GM23338 (cell line): ENCODE measurements around the gene ACSS3. TPM values are rescaled to one million over a fixed set of nuclear protein-coding genes. Genes with fewer than 3 reads are reported as not detected.

Experiments used
- ATAC-seq: fragments of 200-7000 bp; cut with Tn5 transposase; 3 replicates; pipeline ENCODE4 v1.9.1; 2020
- DNase-seq: peaks from one replicate; pipeline ENCODE4 v3.0.0-alpha.2; 2015; ENCODE audit warnings: low spot score
- H2AFZ ChIP-seq: fragments of 200-600 bp; sonication (generic); 2 replicates; pipeline ENCODE4 v1.8.0; 2016; ENCODE audit warnings: antibody characterized with exemption, mild to moderate bottlenecking, moderate library complexity
- H3F3A ChIP-seq: fragments of 200-600 bp; sonication (generic); replicated peaks from 2 replicates; pipeline ENCODE4 v1.8.0; 2017; ENCODE audit warnings: antibody characterized with exemption, mixed run types, low read depth
- H3K27ac ChIP-seq: fragments of 200-600 bp; sonication (generic); 2 replicates; pipeline ENCODE4 v1.6.1; 2016; ENCODE audit warnings: low read depth
- H3K27me3 ChIP-seq: fragments of 200-600 bp; sonication (generic); 2 replicates; pipeline ENCODE4 v1.8.0; 2016; ENCODE audit warnings: mild to moderate bottlenecking, mixed run types, moderate library complexity; ENCODE audit not compliant: insufficient read depth
- H3K36me3 ChIP-seq: fragments of 200-600 bp; sonication (generic); 2 replicates; pipeline ENCODE4 v1.8.0; 2016; ENCODE audit warnings: mild to moderate bottlenecking; ENCODE audit not compliant: insufficient read depth
- H3K4me1 ChIP-seq: fragments of 200-600 bp; sonication (generic); 2 replicates; pipeline ENCODE4 v1.8.0; 2016; ENCODE audit warnings: mild to moderate bottlenecking, moderate library complexity; ENCODE audit not compliant: insufficient read depth
- H3K4me2 ChIP-seq: fragments of 200-600 bp; sonication (generic); 2 replicates; pipeline ENCODE4 v1.7.1; 2017; ENCODE audit warnings: mixed run types
- H3K4me3 ChIP-seq: fragments of 200-600 bp; sonication (generic); 2 replicates; pipeline ENCODE4 v1.6.1; 2016; ENCODE audit warnings: mixed run types
- H3K79me2 ChIP-seq: fragments of 200-600 bp; sonication (generic); replicated peaks from 2 replicates; pipeline ENCODE4 v1.8.0; 2017; ENCODE audit warnings: mild to moderate bottlenecking; ENCODE audit not compliant: insufficient read depth
- H3K9me2 ChIP-seq: fragments of 200-600 bp; sonication (generic); 2 replicates; pipeline ENCODE4 v1.8.0; 2017; ENCODE audit not compliant: insufficient read depth
- H4K20me1 ChIP-seq: fragments of 200-600 bp; sonication (generic); replicated peaks from 2 replicates; pipeline ENCODE4 v1.8.0; 2017; ENCODE audit warnings: mild to moderate bottlenecking; ENCODE audit not compliant: insufficient read depth
- H3K27ac Mint-ChIP-seq: 2 replicates; pipeline ENCODE4 v1.8.0; 2020; ENCODE audit warnings: inconsistent platforms, mild to moderate bottlenecking, moderate library complexity, mixed read lengths
- H3K27me3 Mint-ChIP-seq: 3 replicates; pipeline ENCODE4 v1.8.0; 2022; ENCODE audit warnings: low read depth, mild to moderate bottlenecking, moderate library complexity, mixed read lengths, inconsistent platforms; ENCODE audit not compliant: insufficient read depth, poor library complexity
- H3K36me3 Mint-ChIP-seq: 3 replicates; pipeline ENCODE4 v1.8.0; 2021; ENCODE audit warnings: low read depth, mild to moderate bottlenecking, inconsistent platforms, moderate library complexity, mixed read lengths
- H3K4me1 Mint-ChIP-seq: 3 replicates; pipeline ENCODE4 v1.8.0; 2020; ENCODE audit warnings: mild to moderate bottlenecking, inconsistent platforms, mixed read lengths
- H3K4me3 Mint-ChIP-seq: 3 replicates; pipeline ENCODE4 v1.8.0; 2021; ENCODE audit warnings: moderate library complexity, mild to moderate bottlenecking, inconsistent platforms, mixed read lengths
- H3K9me3 Mint-ChIP-seq: 3 replicates; pipeline ENCODE4 v1.8.0; 2020; ENCODE audit warnings: moderate library complexity, mild to moderate bottlenecking, inconsistent platforms, mixed read lengths
- CREB1 ChIP-seq: fragments of 250-450 bp; sonication (Bioruptor Pico); IDR thresholded peaks from 2 replicates; pipeline ENCODE4 v1.5.0; 2020; ENCODE audit warnings: low read depth, mild to moderate bottlenecking, moderate library complexity
- EZH2 ChIP-seq: fragments of 200-600 bp; sonication (generic); IDR thresholded peaks from one replicate; pipeline ENCODE4 v1.8.0; 2017; ENCODE audit warnings: antibody characterized with exemption, mild to moderate bottlenecking, low read depth; ENCODE audit not compliant: unreplicated experiment
- EZH2phosphoT487 ChIP-seq: fragments of 200-600 bp; sonication (generic); IDR thresholded peaks from one replicate; pipeline ENCODE4 v1.8.1; 2018; ENCODE audit warnings: antibody characterized with exemption; ENCODE audit not compliant: unreplicated experiment
- JUNB ChIP-seq: IDR thresholded peaks from one replicate; pipeline ENCODE4 v1.6.1; 2016; ENCODE audit warnings: antibody characterized with exemption; ENCODE audit not compliant: unreplicated experiment
- NANOG ChIP-seq: IDR thresholded peaks from 2 replicates; pipeline ENCODE4 v1.6.1; 2016; ENCODE audit warnings: antibody characterized with exemption, borderline replicate concordance
- POLR2AphosphoS5 ChIP-seq: IDR thresholded peaks from 2 replicates; pipeline ENCODE4 v1.6.1; 2016; ENCODE audit warnings: antibody characterized with exemption, low read depth
- STAT1 ChIP-seq: IDR thresholded peaks from one replicate; pipeline ENCODE4 v1.6.1; 2016; ENCODE audit warnings: antibody characterized with exemption; ENCODE audit not compliant: unreplicated experiment
- ZNF331 ChIP-seq: fragments of 250-450 bp; sonication (Bioruptor Pico); IDR thresholded peaks from 2 replicates; pipeline ENCODE4 v1.5.0; 2020; ENCODE audit warnings: low read depth, mild to moderate bottlenecking, moderate library complexity
- polyA plus RNA-seq: library from polyadenylated mRNA; unstranded; fragments of >200 nt; fragmentation: Nextera tagmentation; extraction: Ambion mirVana; gene quantifications from 2 replicates; pipeline ENCODE4 v1.2.1, GENCODE V29; 2016
- total RNA-seq: library from RNA; depleted of rRNA; stranded (reverse); fragments of >200 nt; shearing (Covaris generic); gene quantifications from 2 replicates; pipeline ENCODE4 v1.2.3, GENCODE V29; 2014
- TF ChIP-seq, protein P1 (sequence below): fragments of 250-450 bp; sonication (Bioruptor Pico); IDR thresholded peaks from 2 replicates; pipeline ENCODE4 v1.5.0; 2020; ENCODE audit warnings: mild to moderate bottlenecking, moderate library complexity
- TF ChIP-seq, protein P2 (sequence below), 2 experiments: fragments of 200-600 bp in 1 of 2; sonication (generic) in 1 of 2; conservative IDR thresholded peaks; 2 replicates each; pipeline versions ENCODE4 v1.5.1 to v1.6.1; 2016 to 2017; ENCODE audit warnings: antibody characterized with exemption in 2 of 2, low read depth in 2 of 2, mild to moderate bottlenecking in 2 of 2, moderate library complexity in 1 of 2
- TF ChIP-seq, protein P3 (sequence below): IDR thresholded peaks from 2 replicates; pipeline ENCODE4 v1.6.1; 2016; ENCODE audit warnings: antibody characterized with exemption
- TF ChIP-seq, protein P4 (sequence below): IDR thresholded peaks from one replicate; pipeline ENCODE4 v1.6.1; 2018; ENCODE audit warnings: antibody characterized with exemption; ENCODE audit not compliant: unreplicated experiment

Gene ACSS3
- total and polyA plus RNA-seq, 2 experiments from 2014 or later: 7.4 to 28.9 TPM

DNA sequence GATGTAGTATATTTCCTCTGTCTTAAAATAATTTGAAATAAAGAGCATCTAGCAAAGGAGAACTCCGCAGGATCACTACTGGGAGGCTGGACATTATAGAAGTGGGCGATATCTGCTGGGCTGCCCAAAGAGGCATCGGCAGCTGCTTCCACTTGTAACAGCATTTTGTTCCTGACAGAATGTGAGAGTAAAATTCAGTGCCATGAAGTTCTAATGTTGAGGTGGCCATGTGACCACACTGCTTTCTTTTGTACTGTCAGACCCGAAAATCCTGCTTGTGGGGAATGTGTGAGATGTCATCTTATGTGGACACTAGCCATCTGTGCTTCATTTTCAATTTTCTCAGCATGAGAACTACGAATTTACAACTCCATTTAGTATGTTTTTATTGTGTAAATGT, 151.9 kb downstream of the ACSS3 start:
- no peak overlapping the region for H2AFZ ChIP-seq
- no peaks in the 10 kb centered on the region for H3K79me2 ChIP-seq
- H3K36me3 ChIP-seq: no peaks in the 10 kb centered on the region
- no peak overlapping the region; the same call in 1 of the 2 replicates for H3K4me2 ChIP-seq
- Mint-ChIP-seq H3K27me3 (no peaks in the 10 kb centered on the region), H3K9me3 (no peaks in the 10 kb centered on the region), H3K4me3 (no peak overlapping the region), H3K4me1 (peaks cover 18% of the 10 kb centered on the region; the same call in 2 of the 3 replicates), H3K27ac (no peak overlapping the region; the same call in 1 of the 2 replicates), H3K36me3 (no peaks in the 10 kb centered on the region)
- H3K27me3 ChIP-seq: no peaks in the 10 kb centered on the region
- no peak overlapping the region for H3K27ac ChIP-seq
- no peaks in the 10 kb centered on the region for H4K20me1 ChIP-seq
- ATAC-seq (no peak), DNase-seq (no peak)
- no peaks in the 10 kb centered on the region for H3K9me2 ChIP-seq
- H3K4me1 ChIP-seq: no peaks in the 10 kb centered on the region; the same call in none of the 2 replicates
- TF ChIP-seq, protein P1, sequence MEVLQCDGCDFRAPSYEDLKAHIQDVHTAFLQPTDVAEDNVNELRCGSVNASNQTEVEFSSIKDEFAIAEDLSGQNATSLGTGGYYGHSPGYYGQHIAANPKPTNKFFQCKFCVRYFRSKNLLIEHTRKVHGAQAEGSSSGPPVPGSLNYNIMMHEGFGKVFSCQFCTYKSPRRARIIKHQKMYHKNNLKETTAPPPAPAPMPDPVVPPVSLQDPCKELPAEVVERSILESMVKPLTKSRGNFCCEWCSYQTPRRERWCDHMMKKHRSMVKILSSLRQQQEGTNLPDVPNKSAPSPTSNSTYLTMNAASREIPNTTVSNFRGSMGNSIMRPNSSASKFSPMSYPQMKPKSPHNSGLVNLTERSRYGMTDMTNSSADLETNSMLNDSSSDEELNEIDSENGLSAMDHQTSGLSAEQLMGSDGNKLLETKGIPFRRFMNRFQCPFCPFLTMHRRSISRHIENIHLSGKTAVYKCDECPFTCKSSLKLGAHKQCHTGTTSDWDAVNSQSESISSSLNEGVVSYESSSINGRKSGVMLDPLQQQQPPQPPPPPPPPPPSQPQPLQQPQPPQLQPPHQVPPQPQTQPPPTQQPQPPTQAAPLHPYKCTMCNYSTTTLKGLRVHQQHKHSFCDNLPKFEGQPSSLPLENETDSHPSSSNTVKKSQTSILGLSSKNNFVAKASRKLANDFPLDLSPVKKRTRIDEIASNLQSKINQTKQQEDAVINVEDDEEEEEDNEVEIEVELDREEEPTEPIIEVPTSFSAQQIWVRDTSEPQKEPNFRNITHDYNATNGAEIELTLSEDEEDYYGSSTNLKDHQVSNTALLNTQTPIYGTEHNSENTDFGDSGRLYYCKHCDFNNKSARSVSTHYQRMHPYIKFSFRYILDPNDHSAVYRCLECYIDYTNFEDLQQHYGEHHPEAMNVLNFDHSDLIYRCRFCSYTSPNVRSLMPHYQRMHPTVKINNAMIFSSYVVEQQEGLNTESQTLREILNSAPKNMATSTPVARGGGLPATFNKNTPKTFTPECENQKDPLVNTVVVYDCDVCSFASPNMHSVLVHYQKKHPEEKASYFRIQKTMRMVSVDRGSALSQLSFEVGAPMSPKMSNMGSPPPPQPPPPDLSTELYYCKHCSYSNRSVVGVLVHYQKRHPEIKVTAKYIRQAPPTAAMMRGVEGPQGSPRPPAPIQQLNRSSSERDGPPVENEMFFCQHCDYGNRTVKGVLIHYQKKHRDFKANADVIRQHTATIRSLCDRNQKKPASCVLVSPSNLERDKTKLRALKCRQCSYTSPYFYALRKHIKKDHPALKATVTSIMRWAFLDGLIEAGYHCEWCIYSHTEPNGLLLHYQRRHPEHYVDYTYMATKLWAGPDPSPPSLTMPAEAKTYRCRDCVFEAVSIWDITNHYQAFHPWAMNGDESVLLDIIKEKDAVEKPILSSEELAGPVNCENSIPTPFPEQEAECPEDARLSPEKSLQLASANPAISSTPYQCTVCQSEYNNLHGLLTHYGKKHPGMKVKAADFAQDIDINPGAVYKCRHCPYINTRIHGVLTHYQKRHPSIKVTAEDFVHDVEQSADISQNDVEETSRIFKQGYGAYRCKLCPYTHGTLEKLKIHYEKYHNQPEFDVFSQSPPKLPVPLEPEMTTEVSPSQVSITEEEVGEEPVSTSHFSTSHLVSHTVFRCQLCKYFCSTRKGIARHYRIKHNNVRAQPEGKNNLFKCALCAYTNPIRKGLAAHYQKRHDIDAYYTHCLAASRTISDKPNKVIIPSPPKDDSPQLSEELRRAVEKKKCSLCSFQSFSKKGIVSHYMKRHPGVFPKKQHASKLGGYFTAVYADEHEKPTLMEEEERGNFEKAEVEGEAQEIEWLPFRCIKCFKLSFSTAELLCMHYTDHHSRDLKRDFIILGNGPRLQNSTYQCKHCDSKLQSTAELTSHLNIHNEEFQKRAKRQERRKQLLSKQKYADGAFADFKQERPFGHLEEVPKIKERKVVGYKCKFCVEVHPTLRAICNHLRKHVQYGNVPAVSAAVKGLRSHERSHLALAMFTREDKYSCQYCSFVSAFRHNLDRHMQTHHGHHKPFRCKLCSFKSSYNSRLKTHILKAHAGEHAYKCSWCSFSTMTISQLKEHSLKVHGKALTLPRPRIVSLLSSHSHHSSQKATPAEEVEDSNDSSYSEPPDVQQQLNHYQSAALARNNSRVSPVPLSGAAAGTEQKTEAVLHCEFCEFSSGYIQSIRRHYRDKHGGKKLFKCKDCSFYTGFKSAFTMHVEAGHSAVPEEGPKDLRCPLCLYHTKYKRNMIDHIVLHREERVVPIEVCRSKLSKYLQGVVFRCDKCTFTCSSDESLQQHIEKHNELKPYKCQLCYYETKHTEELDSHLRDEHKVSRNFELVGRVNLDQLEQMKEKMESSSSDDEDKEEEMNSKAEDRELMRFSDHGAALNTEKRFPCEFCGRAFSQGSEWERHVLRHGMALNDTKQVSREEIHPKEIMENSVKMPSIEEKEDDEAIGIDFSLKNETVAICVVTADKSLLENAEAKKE: no peak
- TF ChIP-seq JUNB (no peak), CREB1 (CRISPR knock-in tag) (no peak), EZH2phosphoT487 (no peak), POLR2AphosphoS5 (no peak), ZNF331 (CRISPR knock-in tag) (no peak), STAT1 (no peak), NANOG (no peak), EZH2 (no peak)
- TF ChIP-seq, protein P2, sequence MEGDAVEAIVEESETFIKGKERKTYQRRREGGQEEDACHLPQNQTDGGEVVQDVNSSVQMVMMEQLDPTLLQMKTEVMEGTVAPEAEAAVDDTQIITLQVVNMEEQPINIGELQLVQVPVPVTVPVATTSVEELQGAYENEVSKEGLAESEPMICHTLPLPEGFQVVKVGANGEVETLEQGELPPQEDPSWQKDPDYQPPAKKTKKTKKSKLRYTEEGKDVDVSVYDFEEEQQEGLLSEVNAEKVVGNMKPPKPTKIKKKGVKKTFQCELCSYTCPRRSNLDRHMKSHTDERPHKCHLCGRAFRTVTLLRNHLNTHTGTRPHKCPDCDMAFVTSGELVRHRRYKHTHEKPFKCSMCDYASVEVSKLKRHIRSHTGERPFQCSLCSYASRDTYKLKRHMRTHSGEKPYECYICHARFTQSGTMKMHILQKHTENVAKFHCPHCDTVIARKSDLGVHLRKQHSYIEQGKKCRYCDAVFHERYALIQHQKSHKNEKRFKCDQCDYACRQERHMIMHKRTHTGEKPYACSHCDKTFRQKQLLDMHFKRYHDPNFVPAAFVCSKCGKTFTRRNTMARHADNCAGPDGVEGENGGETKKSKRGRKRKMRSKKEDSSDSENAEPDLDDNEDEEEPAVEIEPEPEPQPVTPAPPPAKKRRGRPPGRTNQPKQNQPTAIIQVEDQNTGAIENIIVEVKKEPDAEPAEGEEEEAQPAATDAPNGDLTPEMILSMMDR (conservative IDR thresholded peaks at IDR 0.05; ENCODE audit: low read depth in 2 of 2): no peak
- TF ChIP-seq, protein P3, sequence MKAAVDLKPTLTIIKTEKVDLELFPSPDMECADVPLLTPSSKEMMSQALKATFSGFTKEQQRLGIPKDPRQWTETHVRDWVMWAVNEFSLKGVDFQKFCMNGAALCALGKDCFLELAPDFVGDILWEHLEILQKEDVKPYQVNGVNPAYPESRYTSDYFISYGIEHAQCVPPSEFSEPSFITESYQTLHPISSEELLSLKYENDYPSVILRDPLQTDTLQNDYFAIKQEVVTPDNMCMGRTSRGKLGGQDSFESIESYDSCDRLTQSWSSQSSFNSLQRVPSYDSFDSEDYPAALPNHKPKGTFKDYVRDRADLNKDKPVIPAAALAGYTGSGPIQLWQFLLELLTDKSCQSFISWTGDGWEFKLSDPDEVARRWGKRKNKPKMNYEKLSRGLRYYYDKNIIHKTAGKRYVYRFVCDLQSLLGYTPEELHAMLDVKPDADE: no peak
- TF ChIP-seq, protein P4, sequence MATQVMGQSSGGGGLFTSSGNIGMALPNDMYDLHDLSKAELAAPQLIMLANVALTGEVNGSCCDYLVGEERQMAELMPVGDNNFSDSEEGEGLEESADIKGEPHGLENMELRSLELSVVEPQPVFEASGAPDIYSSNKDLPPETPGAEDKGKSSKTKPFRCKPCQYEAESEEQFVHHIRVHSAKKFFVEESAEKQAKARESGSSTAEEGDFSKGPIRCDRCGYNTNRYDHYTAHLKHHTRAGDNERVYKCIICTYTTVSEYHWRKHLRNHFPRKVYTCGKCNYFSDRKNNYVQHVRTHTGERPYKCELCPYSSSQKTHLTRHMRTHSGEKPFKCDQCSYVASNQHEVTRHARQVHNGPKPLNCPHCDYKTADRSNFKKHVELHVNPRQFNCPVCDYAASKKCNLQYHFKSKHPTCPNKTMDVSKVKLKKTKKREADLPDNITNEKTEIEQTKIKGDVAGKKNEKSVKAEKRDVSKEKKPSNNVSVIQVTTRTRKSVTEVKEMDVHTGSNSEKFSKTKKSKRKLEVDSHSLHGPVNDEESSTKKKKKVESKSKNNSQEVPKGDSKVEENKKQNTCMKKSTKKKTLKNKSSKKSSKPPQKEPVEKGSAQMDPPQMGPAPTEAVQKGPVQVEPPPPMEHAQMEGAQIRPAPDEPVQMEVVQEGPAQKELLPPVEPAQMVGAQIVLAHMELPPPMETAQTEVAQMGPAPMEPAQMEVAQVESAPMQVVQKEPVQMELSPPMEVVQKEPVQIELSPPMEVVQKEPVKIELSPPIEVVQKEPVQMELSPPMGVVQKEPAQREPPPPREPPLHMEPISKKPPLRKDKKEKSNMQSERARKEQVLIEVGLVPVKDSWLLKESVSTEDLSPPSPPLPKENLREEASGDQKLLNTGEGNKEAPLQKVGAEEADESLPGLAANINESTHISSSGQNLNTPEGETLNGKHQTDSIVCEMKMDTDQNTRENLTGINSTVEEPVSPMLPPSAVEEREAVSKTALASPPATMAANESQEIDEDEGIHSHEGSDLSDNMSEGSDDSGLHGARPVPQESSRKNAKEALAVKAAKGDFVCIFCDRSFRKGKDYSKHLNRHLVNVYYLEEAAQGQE: no peak
- no peaks in the 10 kb centered on the region for H3F3A ChIP-seq
- H3K4me3 ChIP-seq: no peak overlapping the region
